Small intestine (tissue), 7 donors: Measurements from ENCODE around the gene KLF13. TPM values are rescaled to one million over a fixed set of nuclear protein-coding genes. Genes with fewer than 3 reads are reported as not detected.

Experiments
- DNase-seq, 2 donors: peaks; one replicate each; pipeline versions ENCODE4 v3.0.0 to v3.0.0-alpha.2; 2013
- FAIRE-seq: peaks from 2 replicates; lab custom pipeline; 2012; peaks lifted over from hg19 to GRCh38; lab: Jason Lieb, UNC
- H3K27ac ChIP-seq, 3 donors: one replicate each; pipeline ENCODE4 v1.5.1; 2013; ENCODE audit warnings: low read length in 2 of 3, mild to moderate bottlenecking in 2 of 3, control low read depth in 1 of 3, inconsistent platforms in 1 of 3, low read depth in 1 of 3, moderate library complexity in 1 of 3
- H3K27me3 ChIP-seq, 3 donors: one replicate each; pipeline ENCODE4 v1.6.1; 2013; ENCODE audit warnings: low read length in 3 of 3, inconsistent platforms in 1 of 3; ENCODE audit not compliant: control insufficient read depth in 3 of 3, insufficient read depth in 3 of 3
- H3K36me3 ChIP-seq, 3 donors: one replicate each; pipeline ENCODE4 v1.6.1; 2013; ENCODE audit warnings: low read length in 3 of 3, inconsistent platforms in 1 of 3, low read depth in 1 of 3, mild to moderate bottlenecking in 1 of 3, moderate library complexity in 1 of 3; ENCODE audit not compliant: control insufficient read depth in 3 of 3, insufficient read depth in 2 of 3
- H3K4me1 ChIP-seq, 3 donors: one replicate each; pipeline ENCODE4 v1.6.1; 2013; ENCODE audit warnings: low read length in 2 of 3, inconsistent platforms in 1 of 3, low read depth in 1 of 3, mild to moderate bottlenecking in 1 of 3, moderate library complexity in 1 of 3; ENCODE audit not compliant: control insufficient read depth in 3 of 3, insufficient read depth in 2 of 3
- H3K4me3 ChIP-seq, 3 donors: one replicate each; pipeline ENCODE4 v1.5.1; 2013; ENCODE audit warnings: low read length in 3 of 3, control low read depth in 1 of 3, inconsistent platforms in 1 of 3, low read depth in 1 of 3, mild to moderate bottlenecking in 1 of 3, moderate library complexity in 1 of 3
- H3K9me3 ChIP-seq, 2 donors: one replicate each; pipeline ENCODE4 v1.6.1; 2013; ENCODE audit warnings: low read depth in 1 of 2, low read length in 1 of 2; ENCODE audit not compliant: control insufficient read depth in 2 of 2, insufficient read depth in 1 of 2
- WGBS, 3 donors: extraction: QIAGEN DNeasy Blood & Tissue Kit; methylation state at CpG; one replicate each; pipeline ENCODE4 v1.1.7; 2013; 5-methylcytosine and 5-hydroxymethylcytosine counted together
- polyA plus RNA-seq, 4 donors: library from polyadenylated mRNA; stranded (reverse) in 3 of 4; unstranded in 1 of 4; fragments of 200-250 nt in 3 of 4; fragments of 120-200 nt in 1 of 4; gene quantifications; one replicate each; pipeline versions ENCODE4 v1.2.1 to v1.2.3, GENCODE V29; 2013
- donor health status: healthy with polysubstance abuse.
- donor health status: control.
- donor health status: control.
- donor health status: Bipolar disorder and iron deficiency.
- donor health status: healthy.

KLF13 gene
- polyA plus RNA-seq, 4 donors, result 50.6 to 61.3 (median 51.9) TPM

DNA sequence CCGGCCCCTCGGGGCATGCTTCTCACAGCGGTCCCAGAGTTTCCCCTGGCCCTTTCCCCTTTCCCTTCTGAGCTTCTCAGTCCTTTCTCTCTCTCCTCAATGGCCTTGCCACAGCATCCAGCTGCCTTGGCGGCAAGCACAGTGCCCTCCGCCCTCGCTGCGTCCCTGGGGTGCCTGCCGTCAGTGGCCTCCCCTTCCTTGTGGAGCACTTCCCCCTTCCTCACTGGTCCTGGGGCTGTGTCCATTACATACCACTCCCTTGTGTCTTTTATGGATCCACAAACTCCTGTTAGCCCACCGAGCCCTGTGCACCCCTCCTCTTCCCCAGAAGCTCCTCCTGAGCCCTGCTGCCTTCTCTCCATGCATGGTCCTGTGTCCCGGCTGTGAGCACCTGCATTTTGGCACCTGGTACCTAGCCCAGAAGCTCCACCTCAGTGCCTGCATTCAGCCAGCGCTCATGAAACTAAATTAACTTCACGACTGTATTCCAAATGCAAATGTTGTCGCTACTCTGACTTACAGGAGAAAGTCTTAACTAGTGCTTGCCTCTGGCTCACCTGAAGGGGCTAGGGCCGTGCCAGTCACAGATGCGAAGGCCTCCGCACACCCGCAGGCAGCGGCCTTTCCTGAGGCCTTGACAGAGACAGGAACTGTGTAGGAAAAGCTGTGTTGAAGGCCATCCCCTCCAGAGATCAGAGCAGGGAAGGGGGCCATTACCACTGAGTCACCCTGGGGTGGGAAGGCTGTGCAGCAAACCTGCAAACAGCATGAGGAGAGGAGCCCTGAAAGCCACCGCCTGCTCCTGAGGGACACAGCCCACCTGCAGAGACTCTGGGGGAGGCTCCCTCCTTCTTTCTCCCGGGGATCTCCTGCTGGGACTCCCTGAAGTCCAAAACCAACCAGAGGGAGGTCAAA, 19.1 kb upstream of the KLF13 start:
- Histone ChIP-seq H3K27me3 (peaks cover 0 to 6% (median 0%) of the 10 kb centered on the region in 3 donors), H3K9me3 (no peaks in the 10 kb centered on the region), H3K27ac (no peak overlapping the region), H3K4me1 (peaks cover 0 to 10% (median 0%) of the 10 kb centered on the region in 3 donors), H3K36me3 (no peaks in the 10 kb centered on the region), H3K4me3 (no peak overlapping the region)
- WGBS, 3 donors, result 78 to 85% (median 83%) methylated on average over 20 of the region's 20 CpGs
- FAIRE-seq (no peak), DNase-seq (no peak)

DNA sequence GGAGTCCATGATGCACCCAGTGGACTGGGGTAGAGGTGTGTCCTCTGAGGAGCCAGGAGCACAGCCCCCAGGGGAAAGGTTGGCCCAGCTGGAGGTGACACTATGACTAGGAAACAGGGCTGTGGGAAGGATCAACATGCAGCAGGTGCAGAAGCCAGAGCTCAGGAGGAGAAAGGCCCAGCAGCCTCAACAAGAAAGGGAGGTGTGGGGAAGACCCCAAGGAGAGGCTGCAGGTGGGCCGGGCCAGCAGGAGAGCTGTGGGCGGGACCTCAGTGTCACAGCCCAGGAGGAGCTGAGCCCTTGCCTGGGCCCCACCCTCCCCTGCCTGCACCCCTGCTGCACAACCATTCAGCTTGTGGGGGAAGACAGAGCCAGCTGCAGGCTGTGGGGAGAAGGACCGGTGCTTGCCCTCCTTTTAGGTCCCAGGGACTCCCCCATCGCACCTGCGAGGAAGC, 18.4 kb upstream of the KLF13 start:
- Histone ChIP-seq H3K27me3 (peaks cover 0 to 6% (median 0%) of the 10 kb centered on the region in 3 donors), H3K9me3 (peaks cover 0 to 2% of the 10 kb centered on the region in 2 donors), H3K36me3 (no peaks in the 10 kb centered on the region), H3K27ac (no peak overlapping the region), H3K4me1 (peaks cover 0 to 10% (median 0%) of the 10 kb centered on the region in 3 donors), H3K4me3 (no peak overlapping the region)
- 67 to 70% (median 69%) methylated on average over 3 to 5 of the region's 5 CpGs for WGBS, 3 donors
- FAIRE-seq (no peak), DNase-seq (no peak)

DNA sequence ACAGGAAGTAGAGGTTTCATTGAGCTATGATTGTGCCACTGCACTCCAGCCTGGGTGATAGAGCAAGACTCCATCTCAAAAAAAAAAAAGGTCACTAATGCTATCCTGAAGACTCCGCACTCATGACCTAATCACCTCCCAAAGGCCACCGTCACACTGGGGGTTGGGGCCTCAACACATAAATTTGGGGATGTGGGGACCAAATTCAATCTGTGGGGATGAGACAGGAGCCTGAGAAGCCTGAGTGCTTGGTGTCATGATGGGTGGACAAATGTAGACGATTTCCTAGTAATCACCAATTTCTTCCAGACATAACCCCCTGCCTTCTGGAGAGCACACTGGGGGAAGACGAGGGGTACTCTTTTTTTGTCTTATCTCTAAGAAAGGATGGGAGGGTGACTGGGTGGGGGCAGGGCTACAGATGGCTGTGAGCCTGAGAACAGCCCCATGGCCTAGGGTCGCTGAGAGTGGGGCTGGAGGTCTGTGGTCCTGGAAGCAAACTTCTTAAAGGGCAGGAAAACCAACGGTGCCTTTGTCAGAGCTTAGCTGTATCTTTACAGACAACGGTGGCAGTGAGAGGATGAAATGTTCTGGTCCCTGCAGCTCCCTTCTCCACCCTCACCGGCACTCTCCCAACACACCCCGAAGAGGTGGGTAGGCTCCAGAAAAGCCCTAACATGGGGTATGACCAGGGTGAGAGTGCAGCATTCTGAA, 16.6 kb upstream of the KLF13 start:
- Histone ChIP-seq H3K4me1 (peaks cover 0 to 7% (median 0%) of the 10 kb centered on the region in 3 donors), H3K27me3 (peaks cover 0 to 6% (median 2%) of the 10 kb centered on the region in 3 donors), H3K4me3 (no peak overlapping the region), H3K27ac (no peak overlapping the region), H3K36me3 (no peaks in the 10 kb centered on the region), H3K9me3 (peaks cover 0 to 14% of the 10 kb centered on the region in 2 donors)
- DNase-seq (no peak), FAIRE-seq (no peak)
- WGBS, 3 donors, result 75 to 82% (median 77%) methylated on average over 9 of the region's 9 CpGs

DNA sequence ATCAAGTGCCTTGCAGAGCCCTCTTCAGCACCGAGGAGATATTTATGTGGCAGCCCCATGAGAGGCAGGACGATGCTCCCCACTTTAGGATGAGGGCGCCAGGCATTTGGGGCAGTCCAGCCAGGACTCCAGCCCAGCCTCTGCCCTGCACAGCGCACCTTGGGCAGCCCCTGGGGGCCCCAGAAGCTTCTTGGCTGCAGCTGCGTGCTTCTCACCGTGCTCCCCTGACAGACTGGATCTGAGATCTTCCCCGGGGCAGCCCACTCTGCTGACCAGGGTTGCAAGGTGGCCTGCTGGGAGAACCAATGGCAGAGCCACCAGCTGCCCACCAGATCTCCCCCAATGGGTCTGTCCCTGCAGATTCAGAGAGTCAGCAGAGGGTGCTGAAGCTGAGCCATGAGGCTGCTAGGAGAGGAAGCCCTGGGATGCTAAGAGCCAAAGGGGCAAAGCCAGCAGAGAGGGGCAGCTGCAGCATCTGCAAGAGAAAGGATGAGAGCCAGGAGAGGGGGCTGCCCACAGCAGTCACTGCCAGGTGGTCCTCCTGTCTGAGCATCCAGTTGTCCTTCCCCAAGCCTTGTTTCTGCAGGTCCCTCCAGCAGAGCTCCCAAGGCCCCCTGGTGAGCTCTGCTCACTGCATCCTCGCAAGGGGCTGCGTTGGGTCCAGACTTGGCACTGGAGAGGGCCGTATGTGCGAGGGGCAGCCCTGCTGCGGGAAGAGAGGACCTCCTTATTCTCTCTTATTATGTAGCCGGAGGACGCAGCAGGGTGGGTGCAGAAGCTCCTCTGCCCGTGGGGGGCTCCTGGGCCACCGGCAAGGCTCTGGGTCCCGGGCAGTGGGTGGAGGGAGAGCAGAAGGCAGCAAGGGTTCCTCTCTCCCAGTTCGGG, 14.7 kb upstream of the KLF13 start:
- Histone ChIP-seq H3K27me3 (peaks cover 0 to 2% (median 0%) of the 10 kb centered on the region in 3 donors), H3K36me3 (no peaks in the 10 kb centered on the region), H3K27ac (no peak overlapping the region), H3K4me3 (no peak overlapping the region), H3K9me3 (peaks cover 0 to 14% of the 10 kb centered on the region in 2 donors), H3K4me1 (peaks cover 0 to 7% (median 0%) of the 10 kb centered on the region in 3 donors)
- 83 to 86% (median 84%) methylated on average over 18 of the region's 18 CpGs for WGBS, 3 donors
- DNase-seq, result no peak
- FAIRE-seq, result no peak

DNA sequence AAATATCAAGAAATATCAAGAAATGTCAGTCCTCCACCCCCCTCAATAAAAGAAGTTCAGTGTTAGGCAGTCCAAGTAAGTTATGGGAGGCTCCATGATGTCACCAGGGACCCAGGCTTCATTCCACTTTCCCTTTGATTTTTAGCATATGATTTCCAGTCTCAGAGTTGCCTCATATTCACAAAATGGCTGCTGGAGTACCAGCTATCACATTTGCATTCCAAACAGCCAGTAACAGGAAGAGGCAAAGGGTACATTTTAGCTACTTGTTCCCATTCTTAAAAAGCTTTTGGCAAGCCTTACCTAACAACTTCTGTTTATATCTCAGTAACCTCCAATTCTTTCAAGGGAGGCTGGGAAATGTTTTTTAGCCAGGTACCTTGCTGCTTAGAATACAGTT, 13.4 kb upstream of the KLF13 start:
- Histone ChIP-seq H3K27ac (no peak overlapping the region), H3K4me1 (peaks cover 0 to 4% (median 0%) of the 10 kb centered on the region in 3 donors), H3K4me3 (no peak overlapping the region), H3K9me3 (peaks cover 0 to 14% of the 10 kb centered on the region in 2 donors), H3K27me3 (peaks cover 0 to 2% (median 0%) of the 10 kb centered on the region in 3 donors), H3K36me3 (no peaks in the 10 kb centered on the region)
- DNase-seq (no peak), FAIRE-seq (no peak)

DNA sequence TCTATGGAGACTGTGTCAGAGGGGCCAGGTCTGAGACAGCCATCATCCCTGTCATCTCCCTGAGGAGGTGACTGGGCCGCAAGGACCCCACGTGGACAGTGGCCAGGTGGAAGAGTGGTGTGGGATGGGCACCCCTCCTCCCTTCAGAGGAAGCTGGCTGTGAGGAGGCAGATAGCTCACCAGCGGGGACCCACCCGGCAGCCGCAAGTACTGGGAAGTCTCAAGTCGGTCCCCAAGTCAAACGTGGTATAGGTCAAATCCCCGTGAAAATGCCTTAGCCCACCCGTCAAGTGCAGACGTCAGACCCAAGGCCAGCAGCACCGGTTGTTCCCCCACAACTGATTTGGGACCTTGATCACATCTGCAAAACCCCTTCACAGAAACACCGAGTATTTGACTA, 12.3 kb upstream of the KLF13 start:
- H3K4me1 ChIP-seq, result no peaks in the 10 kb centered on the region
- H3K27me3 ChIP-seq, result peaks cover 0 to 2% (median 0%) of the 10 kb centered on the region in 3 donors
- no peaks in the 10 kb centered on the region for H3K36me3 ChIP-seq
- H3K27ac ChIP-seq, result no peak overlapping the region
- FAIRE-seq (no peak), DNase-seq (no peak)
- WGBS, 3 donors, result 91 to 96% (median 91%) methylated on average over 12 of the region's 12 CpGs
- peaks cover 0 to 14% of the 10 kb centered on the region in 2 donors for H3K9me3 ChIP-seq
- no peak overlapping the region for H3K4me3 ChIP-seq

DNA sequence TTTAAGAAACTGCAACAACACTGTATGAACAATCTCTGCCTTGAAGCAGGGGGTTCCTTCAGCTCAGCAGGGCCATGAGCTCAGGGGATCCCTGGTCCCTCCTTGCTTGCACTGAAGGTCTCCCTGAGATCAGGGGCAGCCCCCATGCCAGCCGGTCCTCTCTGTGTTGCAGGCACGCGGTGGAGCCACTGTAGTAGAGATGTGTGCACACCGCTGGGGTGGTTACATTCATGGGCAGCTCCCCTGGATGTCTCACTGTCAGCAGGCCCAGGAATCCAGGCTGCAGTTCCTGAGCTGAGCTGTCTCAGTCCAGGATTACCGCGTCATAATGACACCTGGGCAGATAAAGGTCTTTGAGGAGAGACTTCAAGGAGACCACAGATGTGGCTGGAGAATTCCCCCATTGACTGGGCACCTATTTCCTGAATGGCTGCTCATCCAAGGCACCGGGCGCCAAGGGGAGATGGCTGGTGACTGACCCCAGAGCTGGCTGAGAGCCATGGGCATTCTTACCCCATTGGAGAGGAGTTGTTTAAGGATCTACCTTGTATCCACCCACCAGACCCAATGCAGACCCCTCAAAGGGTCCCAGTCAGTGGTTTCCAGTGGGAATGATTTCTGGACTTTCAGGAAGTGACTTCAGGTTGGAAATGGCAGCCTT, 10.4 kb upstream of the KLF13 start:
- peaks cover 0 to 2% (median 0%) of the 10 kb centered on the region in 3 donors for H3K27me3 ChIP-seq
- H3K4me3 ChIP-seq, result no peak overlapping the region
- DNase-seq (no peak), FAIRE-seq (no peak)
- peaks cover 0 to 14% of the 10 kb centered on the region in 2 donors for H3K9me3 ChIP-seq
- no peaks in the 10 kb centered on the region for H3K4me1 ChIP-seq
- no peaks in the 10 kb centered on the region for H3K36me3 ChIP-seq
- no peak overlapping the region for H3K27ac ChIP-seq
- 81 to 91% (median 90%) methylated on average over 8 of the region's 8 CpGs for WGBS, 3 donors
